ENCODE results near the gene SPATA46. TPM values are rescaled to one million over a fixed set of nuclear protein-coding genes. Genes with fewer than 3 reads are reported as not detected.

Gene SPATA46
- total and polyA plus RNA-seq, 9 of the 15 experiments (the other 6 are each of a cell fraction or from before 2014, with no cell fraction given): 0.04 to 0.11 TPM; not detected in 7

DNA sequence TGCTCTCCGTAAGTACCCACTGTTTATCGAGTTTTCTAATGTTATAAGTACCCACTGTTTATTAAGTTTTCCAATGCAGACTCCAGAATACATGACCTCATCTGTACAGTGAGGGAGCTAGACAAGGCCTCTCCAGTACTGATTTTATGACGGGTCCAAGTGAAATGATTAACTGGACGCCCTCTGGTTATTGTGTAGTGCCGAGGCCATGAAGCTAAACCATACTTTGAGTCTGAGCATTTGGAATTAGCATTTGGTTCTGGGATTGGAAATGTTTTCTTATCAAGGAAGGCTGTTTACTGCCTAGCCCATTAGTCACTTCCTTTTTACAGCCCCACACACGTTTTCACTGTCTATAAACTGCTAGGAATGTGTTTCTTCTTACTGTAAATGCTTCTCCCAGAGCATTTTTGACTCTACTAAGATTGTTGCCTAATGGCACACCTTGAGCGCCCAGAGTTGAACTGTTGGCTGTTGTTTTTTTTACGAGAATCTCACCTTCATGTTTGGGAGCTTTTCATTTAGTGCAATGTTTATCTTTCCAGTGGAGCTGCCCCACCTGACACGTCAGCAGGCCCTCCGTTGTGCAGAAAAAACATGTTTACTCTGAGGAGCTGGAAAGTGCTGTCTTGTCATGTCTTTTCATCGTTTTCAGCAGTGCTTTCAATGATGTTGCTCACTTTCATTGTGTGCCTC lies 26.9 kb downstream of the SPATA46 start (continued):
- no peak for TF ChIP-seq HMGN3 (IDR thresholded peaks at IDR 0.05; ENCODE audit: borderline replicate concordance, extremely low read depth, insufficient read length, low read depth, low read length)
- TF ChIP-seq EP300 (IDR thresholded peaks at IDR 0.05; ENCODE audit: low read length): 0 out of 2 replicates have a peak, but pooled peaks have one; percentile 6
- TF ChIP-seq GABPB2 (CRISPR knock-in tag; conservative IDR thresholded peaks at IDR 0.05): no peak
- TF ChIP-seq, protein P1, sequence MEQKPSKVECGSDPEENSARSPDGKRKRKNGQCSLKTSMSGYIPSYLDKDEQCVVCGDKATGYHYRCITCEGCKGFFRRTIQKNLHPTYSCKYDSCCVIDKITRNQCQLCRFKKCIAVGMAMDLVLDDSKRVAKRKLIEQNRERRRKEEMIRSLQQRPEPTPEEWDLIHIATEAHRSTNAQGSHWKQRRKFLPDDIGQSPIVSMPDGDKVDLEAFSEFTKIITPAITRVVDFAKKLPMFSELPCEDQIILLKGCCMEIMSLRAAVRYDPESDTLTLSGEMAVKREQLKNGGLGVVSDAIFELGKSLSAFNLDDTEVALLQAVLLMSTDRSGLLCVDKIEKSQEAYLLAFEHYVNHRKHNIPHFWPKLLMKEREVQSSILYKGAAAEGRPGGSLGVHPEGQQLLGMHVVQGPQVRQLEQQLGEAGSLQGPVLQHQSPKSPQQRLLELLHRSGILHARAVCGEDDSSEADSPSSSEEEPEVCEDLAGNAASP (IDR thresholded peaks at IDR 0.05): no peak
- no peak for TF ChIP-seq ERF (CRISPR knock-in tag; IDR thresholded peaks at IDR 0.05)
- no peak for TF ChIP-seq ZNF76 (CRISPR knock-in tag; IDR thresholded peaks at IDR 0.05; ENCODE audit: borderline replicate concordance)
- TF ChIP-seq CREB1 (IDR thresholded peaks at IDR 0.05): 0 out of 2 replicates have a peak, but pooled peaks have one; percentile 29
- no peak for TF ChIP-seq CREB1 (CRISPR knock-in tag; IDR thresholded peaks at IDR 0.05)
- TF ChIP-seq ZFPM2 (CRISPR knock-in tag; IDR thresholded peaks at IDR 0.05): no peak
- TF ChIP-seq ZBED1 (IDR thresholded peaks at IDR 0.05): no peak
- TF ChIP-seq PRPF4 (IDR thresholded peaks at IDR 0.05; ENCODE audit: insufficient read depth, low read depth, low read length, poor library complexity, severe bottlenecking): no peak
- 0 out of 2 replicates have a peak, but pooled peaks have one; percentile 24 for TF ChIP-seq L3MBTL2 (IDR thresholded peaks at IDR 0.05)
- TF ChIP-seq, protein P2, sequence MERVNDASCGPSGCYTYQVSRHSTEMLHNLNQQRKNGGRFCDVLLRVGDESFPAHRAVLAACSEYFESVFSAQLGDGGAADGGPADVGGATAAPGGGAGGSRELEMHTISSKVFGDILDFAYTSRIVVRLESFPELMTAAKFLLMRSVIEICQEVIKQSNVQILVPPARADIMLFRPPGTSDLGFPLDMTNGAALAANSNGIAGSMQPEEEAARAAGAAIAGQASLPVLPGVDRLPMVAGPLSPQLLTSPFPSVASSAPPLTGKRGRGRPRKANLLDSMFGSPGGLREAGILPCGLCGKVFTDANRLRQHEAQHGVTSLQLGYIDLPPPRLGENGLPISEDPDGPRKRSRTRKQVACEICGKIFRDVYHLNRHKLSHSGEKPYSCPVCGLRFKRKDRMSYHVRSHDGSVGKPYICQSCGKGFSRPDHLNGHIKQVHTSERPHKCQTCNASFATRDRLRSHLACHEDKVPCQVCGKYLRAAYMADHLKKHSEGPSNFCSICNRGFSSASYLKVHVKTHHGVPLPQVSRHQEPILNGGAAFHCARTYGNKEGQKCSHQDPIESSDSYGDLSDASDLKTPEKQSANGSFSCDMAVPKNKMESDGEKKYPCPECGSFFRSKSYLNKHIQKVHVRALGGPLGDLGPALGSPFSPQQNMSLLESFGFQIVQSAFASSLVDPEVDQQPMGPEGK (CRISPR knock-in tag; IDR thresholded peaks at IDR 0.05; ENCODE audit: borderline replicate concordance): no peak
- TF ChIP-seq, protein P3, sequence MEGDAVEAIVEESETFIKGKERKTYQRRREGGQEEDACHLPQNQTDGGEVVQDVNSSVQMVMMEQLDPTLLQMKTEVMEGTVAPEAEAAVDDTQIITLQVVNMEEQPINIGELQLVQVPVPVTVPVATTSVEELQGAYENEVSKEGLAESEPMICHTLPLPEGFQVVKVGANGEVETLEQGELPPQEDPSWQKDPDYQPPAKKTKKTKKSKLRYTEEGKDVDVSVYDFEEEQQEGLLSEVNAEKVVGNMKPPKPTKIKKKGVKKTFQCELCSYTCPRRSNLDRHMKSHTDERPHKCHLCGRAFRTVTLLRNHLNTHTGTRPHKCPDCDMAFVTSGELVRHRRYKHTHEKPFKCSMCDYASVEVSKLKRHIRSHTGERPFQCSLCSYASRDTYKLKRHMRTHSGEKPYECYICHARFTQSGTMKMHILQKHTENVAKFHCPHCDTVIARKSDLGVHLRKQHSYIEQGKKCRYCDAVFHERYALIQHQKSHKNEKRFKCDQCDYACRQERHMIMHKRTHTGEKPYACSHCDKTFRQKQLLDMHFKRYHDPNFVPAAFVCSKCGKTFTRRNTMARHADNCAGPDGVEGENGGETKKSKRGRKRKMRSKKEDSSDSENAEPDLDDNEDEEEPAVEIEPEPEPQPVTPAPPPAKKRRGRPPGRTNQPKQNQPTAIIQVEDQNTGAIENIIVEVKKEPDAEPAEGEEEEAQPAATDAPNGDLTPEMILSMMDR (IDR thresholded peaks at IDR 0.05 in 2 of 3, conservative IDR thresholded peaks at IDR 0.05 in 1 of 3; ENCODE audit: insufficient read depth in 2 of 3, low read depth in 1 of 3, low read length in 3 of 3): no peak
- TF ChIP-seq SRSF9 (IDR thresholded peaks at IDR 0.05; ENCODE audit: borderline replicate concordance, low read depth, low read length): no peak
- TF ChIP-seq ZNF212 (CRISPR knock-in tag; IDR thresholded peaks at IDR 0.05): no peak
- TF ChIP-seq ATF1 (CRISPR knock-in tag; IDR thresholded peaks at IDR 0.05): no peak
- peak; percentile 40; the same call in 1 of the 2 replicates for TF ChIP-seq ATF1 (tag; IDR thresholded peaks at IDR 0.05)
